ENCODE measurements around the gene DNAH3. TPM values are rescaled to one million over a fixed set of nuclear protein-coding genes. Genes with fewer than 3 reads are reported as not detected.

DNAH3 gene
- total RNA-seq, 1 donor from 2014 or later, result 0.19 TPM

GRCh38 chr16:21134053-21134452, 16.6 kb downstream of the DNAH3 start:
- peaks cover 3% of the 10 kb centered on the region for H3K27me3 Mint-ChIP-seq
- no peaks in the 10 kb centered on the region for H3K36me3 Mint-ChIP-seq (ENCODE audit: insufficient read depth)
- no peak for TF ChIP-seq CTCF (IDR thresholded peaks at IDR 0.05; ENCODE audit: unreplicated experiment)
- H3K9me3 Mint-ChIP-seq (ENCODE audit: low read depth), result no peaks in the 10 kb centered on the region
- H3K4me3 Mint-ChIP-seq (ENCODE audit: low read depth), result no peak overlapping the region
- H3K4me1 Mint-ChIP-seq (ENCODE audit: low read depth), result no peaks in the 10 kb centered on the region
- no peak for DNase-seq (ENCODE audit: low spot score, unreplicated experiment)
- H3K27ac Mint-ChIP-seq, result no peak overlapping the region

DNA sequence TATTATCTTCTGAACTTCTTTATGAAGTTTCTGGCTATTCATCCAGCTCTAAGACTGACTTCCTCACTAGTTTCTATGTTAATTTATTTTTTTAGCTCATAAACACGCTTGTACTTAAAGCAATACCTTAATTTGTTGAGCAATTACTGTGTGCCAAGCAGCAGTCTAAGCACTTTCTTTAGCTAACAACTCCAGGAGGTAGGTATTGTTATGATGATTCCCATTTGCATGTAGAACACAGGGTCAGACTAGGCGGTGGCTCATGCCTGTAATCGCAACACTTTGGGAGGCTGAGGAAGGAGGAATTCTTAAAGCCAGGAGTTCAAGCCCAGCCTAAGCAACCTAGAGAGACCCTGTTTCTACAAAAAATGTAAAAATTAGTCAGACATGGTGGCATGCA, 19.8 kb downstream of the DNAH3 start:
- TF ChIP-seq CTCF (IDR thresholded peaks at IDR 0.05; ENCODE audit: unreplicated experiment), result no peak
- no peak overlapping the region for H3K4me3 Mint-ChIP-seq (ENCODE audit: low read depth)
- no peaks in the 10 kb centered on the region for H3K36me3 Mint-ChIP-seq (ENCODE audit: insufficient read depth)
- H3K27ac Mint-ChIP-seq, result no peak overlapping the region
- H3K9me3 Mint-ChIP-seq (ENCODE audit: low read depth), result no peaks in the 10 kb centered on the region
- H3K4me1 Mint-ChIP-seq (ENCODE audit: low read depth), result no peaks in the 10 kb centered on the region
- no peak for DNase-seq (ENCODE audit: low spot score, unreplicated experiment)
- peaks cover 8% of the 10 kb centered on the region for H3K27me3 Mint-ChIP-seq

DNA sequence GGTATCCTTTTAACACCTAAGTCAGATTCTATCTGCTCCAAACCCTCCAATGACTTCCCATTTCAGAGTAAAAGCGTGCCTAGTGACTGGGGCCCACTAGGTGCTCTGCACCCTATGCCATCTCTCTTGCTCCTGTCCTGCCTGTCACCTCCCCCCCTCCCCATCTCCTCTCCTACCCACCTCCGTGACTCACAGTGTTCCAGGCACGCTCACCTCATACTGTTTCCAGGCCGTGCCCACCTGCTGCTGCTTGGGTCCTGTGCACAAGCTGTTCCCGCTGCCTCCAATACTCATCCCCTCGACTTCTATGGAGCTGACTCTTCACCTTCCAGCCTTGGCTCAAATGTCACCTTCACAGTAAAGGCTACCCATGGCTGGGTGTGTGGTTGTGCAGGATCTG, 21.7 kb downstream of the DNAH3 start:
- no peaks in the 10 kb centered on the region for H3K36me3 Mint-ChIP-seq (ENCODE audit: insufficient read depth)
- H3K9me3 Mint-ChIP-seq (ENCODE audit: low read depth), result no peaks in the 10 kb centered on the region
- H3K27ac Mint-ChIP-seq, result no peak overlapping the region
- TF ChIP-seq CTCF (IDR thresholded peaks at IDR 0.05; ENCODE audit: unreplicated experiment), result no peak
- no peaks in the 10 kb centered on the region for H3K4me1 Mint-ChIP-seq (ENCODE audit: low read depth)
- no peak overlapping the region for H3K4me3 Mint-ChIP-seq (ENCODE audit: low read depth)
- no peak for DNase-seq (ENCODE audit: low spot score, unreplicated experiment)
- peaks cover 8% of the 10 kb centered on the region for H3K27me3 Mint-ChIP-seq

- no peaks in the 10 kb centered on the region for H3K36me3 Mint-ChIP-seq (ENCODE audit: insufficient read depth)
- no peaks in the 10 kb centered on the region for H3K4me1 Mint-ChIP-seq (ENCODE audit: low read depth)
These were observed 24.1 kb downstream of the DNAH3 start for GRCh38 chr16:21126518-21126917.

GRCh38 chr16:21125191-21125590, 25.5 kb downstream of the DNAH3 start:
- H3K36me3 Mint-ChIP-seq (ENCODE audit: insufficient read depth), result no peaks in the 10 kb centered on the region
- H3K27ac Mint-ChIP-seq, result no peak overlapping the region
- TF ChIP-seq CTCF (IDR thresholded peaks at IDR 0.05; ENCODE audit: unreplicated experiment), result no peak
- no peaks in the 10 kb centered on the region for H3K4me1 Mint-ChIP-seq (ENCODE audit: low read depth)
- no peaks in the 10 kb centered on the region for H3K9me3 Mint-ChIP-seq (ENCODE audit: low read depth)
- no peak overlapping the region for H3K4me3 Mint-ChIP-seq (ENCODE audit: low read depth)
- H3K27me3 Mint-ChIP-seq, result peaks cover 5% of the 10 kb centered on the region
- DNase-seq (ENCODE audit: low spot score, unreplicated experiment), result no peak

More at GRCh38 chr16:21126518-21126917, 24.1 kb downstream of the DNAH3 start:
- H3K27ac Mint-ChIP-seq, result no peak overlapping the region
- H3K9me3 Mint-ChIP-seq (ENCODE audit: low read depth), result no peaks in the 10 kb centered on the region
- peaks cover 8% of the 10 kb centered on the region for H3K27me3 Mint-ChIP-seq
- TF ChIP-seq CTCF (IDR thresholded peaks at IDR 0.05; ENCODE audit: unreplicated experiment), result no peak
- no peak for DNase-seq (ENCODE audit: low spot score, unreplicated experiment)
- no peak overlapping the region for H3K4me3 Mint-ChIP-seq (ENCODE audit: low read depth)

Data from progenitor cell of endocrine pancreas (in vitro differentiated cells).